ENCODE data around the gene PTPRD. TPM values are rescaled to one million over a fixed set of nuclear protein-coding genes. Genes with fewer than 3 reads are reported as not detected.
A peak's percentile ranks its signal among the peaks of the same experiment; 100 is the strongest.

The PTPRD gene
- total RNA-seq, 4 donors from 2014 or later: 19.6 to 78.9 (median 45.6) TPM

GRCh38 chr9:9752722-9753121, 860.1 kb downstream of the PTPRD start:
- no peaks in the 10 kb centered on the region for H3K9me3 ChIP-seq
- peak; percentile 21 to 31 for DNase-seq
- H3K4me1 ChIP-seq: peaks cover 20 to 24% of the 10 kb centered on the region in 2 donors
- no peaks in the 10 kb centered on the region for H3K36me3 ChIP-seq
- H3K4me3 ChIP-seq (replicated peaks in 1 of 3): no peak overlapping the region
- 58 to 59% methylated on average over 2 of the region's 2 CpGs for WGBS, 2 donors
- no peaks in the 10 kb centered on the region for H3K27me3 ChIP-seq
- H3K27ac ChIP-seq: peak overlapping the region in 1 of 3 donors; percentile 36
- intact Hi-C loops (cut with DNase I): no loop called here
- TF ChIP-seq POLR2A (IDR thresholded peaks at IDR 0.05): no peak
- no peak for TF ChIP-seq CTCF (IDR thresholded peaks at IDR 0.05)

- Histone ChIP-seq H3K9me3 (no peaks in the 10 kb centered on the region), H3K27me3 (no peaks in the 10 kb centered on the region), H3K4me3 (replicated peaks in 1 of 3) (no peak overlapping the region), H3K27ac (no peak overlapping the region), H3K4me1 (peaks cover 20 to 24% of the 10 kb centered on the region in 2 donors), H3K36me3 (no peaks in the 10 kb centered on the region)
- no peak for DNase-seq
- no peak for TF ChIP-seq POLR2A (IDR thresholded peaks at IDR 0.05)
- TF ChIP-seq CTCF (IDR thresholded peaks at IDR 0.05): no peak
- intact Hi-C loops (cut with DNase I): no loop called here
- 86 to 91% methylated on average over 4 of the region's 4 CpGs for WGBS, 2 donors
These were observed 860.8 kb downstream of the PTPRD start for GRCh38 chr9:9751996-9752395.

- H3K36me3 ChIP-seq: no peaks in the 10 kb centered on the region
- peaks cover 20 to 24% of the 10 kb centered on the region in 2 donors for H3K4me1 ChIP-seq
- 64 to 73% methylated on average over 3 of the region's 3 CpGs for WGBS, 2 donors
- intact Hi-C loops (cut with DNase I): no loop called here
- H3K9me3 ChIP-seq: no peaks in the 10 kb centered on the region
- no peak overlapping the region for H3K27ac ChIP-seq
- no peak for TF ChIP-seq CTCF (IDR thresholded peaks at IDR 0.05)
- TF ChIP-seq POLR2A (IDR thresholded peaks at IDR 0.05): no peak
- no peak overlapping the region for H3K4me3 ChIP-seq (replicated peaks in 1 of 3)
- H3K27me3 ChIP-seq: no peaks in the 10 kb centered on the region
- DNase-seq: no peak
These were observed 862.1 kb downstream of the PTPRD start for GRCh38 chr9:9750719-9751118.

- intact Hi-C loops (cut with DNase I): no loop called here
- H3K4me3 ChIP-seq (replicated peaks in 1 of 3): no peak overlapping the region
- H3K36me3 ChIP-seq: no peaks in the 10 kb centered on the region
- no peaks in the 10 kb centered on the region for H3K9me3 ChIP-seq
- H3K27me3 ChIP-seq: no peaks in the 10 kb centered on the region
- no peak overlapping the region for H3K27ac ChIP-seq
- TF ChIP-seq POLR2A (IDR thresholded peaks at IDR 0.05) (no peak), CTCF (IDR thresholded peaks at IDR 0.05) (no peak)
- DNase-seq: no peak
- H3K4me1 ChIP-seq: peaks cover 20 to 21% of the 10 kb centered on the region in 2 donors
- WGBS, 2 donors: 90 to 94% methylated on average over 1 of the region's 1 CpG
These were observed 863.2 kb downstream of the PTPRD start for GRCh38 chr9:9749591-9749990.

GRCh38 chr9:9747787-9748186, 865.0 kb downstream of the PTPRD start:
- H3K9me3 ChIP-seq: no peaks in the 10 kb centered on the region
- peaks cover 4 to 9% of the 10 kb centered on the region in 2 donors for H3K4me1 ChIP-seq
- no peak overlapping the region for H3K4me3 ChIP-seq (replicated peaks in 1 of 3)
- intact Hi-C loops (cut with DNase I): no loop called here
- TF ChIP-seq CTCF (IDR thresholded peaks at IDR 0.05) (no peak), POLR2A (IDR thresholded peaks at IDR 0.05) (no peak)
- DNase-seq: no peak
- no peaks in the 10 kb centered on the region for H3K36me3 ChIP-seq
- 83 to 86% methylated on average over 4 of the region's 4 CpGs for WGBS, 2 donors
- H3K27me3 ChIP-seq: no peaks in the 10 kb centered on the region
- H3K27ac ChIP-seq: no peak overlapping the region

Measured in thyroid gland (tissue), 4 donors.